ENCODE data around the gene ADGRD2.

Gene ADGRD2

GRCh38 chr9:124457079-124457886, 7.0 kb downstream of the ADGRD2 start:
- DNase-seq, result no peak

- DNase-seq, result no peak
These were observed 7.7 kb downstream of the ADGRD2 start for GRCh38 chr9:124457887-124458431.

- no peak for DNase-seq
These were observed 8.2 kb downstream of the ADGRD2 start for GRCh38 chr9:124458441-124458840.

GRCh38 chr9:124462739-124463138, 12.5 kb downstream of the ADGRD2 start:
- DNase-seq, result no peak

- no peak for DNase-seq
These were observed 15.5 kb downstream of the ADGRD2 start for GRCh38 chr9:124465736-124466135.

- DNase-seq, result no peak
These were observed 17.3 kb downstream of the ADGRD2 start for GRCh38 chr9:124467410-124468060.

GRCh38 chr9:124468061-124468740, 17.9 kb downstream of the ADGRD2 start:
- DNase-seq, result no peak

- DNase-seq, result no peak
These were observed 19.0 kb downstream of the ADGRD2 start for GRCh38 chr9:124469011-124469832.

GRCh38 chr9:124470306-124470705, 20.1 kb downstream of the ADGRD2 start:
- DNase-seq, result no peak

- DNase-seq, result no peak
These were observed 20.5 kb downstream of the ADGRD2 start for GRCh38 chr9:124470726-124471125.

- DNase-seq, result no peak
These were observed 21.5 kb downstream of the ADGRD2 start for GRCh38 chr9:124471761-124472160.

- no peak for DNase-seq
These were observed 22.5 kb downstream of the ADGRD2 start for GRCh38 chr9:124472770-124473169.

GRCh38 chr9:124473310-124473709, 23.1 kb downstream of the ADGRD2 start:
- no peak for DNase-seq

GRCh38 chr9:124474151-124474550, 23.9 kb downstream of the ADGRD2 start:
- DNase-seq, result no peak

- no peak for DNase-seq
These were observed 25.1 kb downstream of the ADGRD2 start for GRCh38 chr9:124475158-124475867.

GRCh38 chr9:124475868-124476690, 25.8 kb downstream of the ADGRD2 start:
- no peak for DNase-seq

GRCh38 chr9:124477211-124477647, 27.0 kb downstream of the ADGRD2 start:
- DNase-seq, result no peak

- DNase-seq, result no peak
These were observed 27.5 kb downstream of the ADGRD2 start for GRCh38 chr9:124477648-124478285.

GRCh38 chr9:124478354-124478753, 28.1 kb downstream of the ADGRD2 start:
- DNase-seq, result peak; percentile 9

GRCh38 chr9:124479371-124479770, 29.1 kb downstream of the ADGRD2 start:
- no peak for DNase-seq

Data from NCI-H1436 treated with DMSO at 0.1 percent for 48 hours (cell line).